HG03378 (cell line): ENCODE results near the gene CNOT2.

Experiments
- ATAC-seq: cut with Tn5 transposase; IDR thresholded peaks from one replicate; pipeline ENCODE4 v1.9.1; 2021; ENCODE audit warnings: mild to moderate bottlenecking, moderate library complexity; ENCODE audit not compliant: unreplicated experiment

Gene CNOT2, protein sequence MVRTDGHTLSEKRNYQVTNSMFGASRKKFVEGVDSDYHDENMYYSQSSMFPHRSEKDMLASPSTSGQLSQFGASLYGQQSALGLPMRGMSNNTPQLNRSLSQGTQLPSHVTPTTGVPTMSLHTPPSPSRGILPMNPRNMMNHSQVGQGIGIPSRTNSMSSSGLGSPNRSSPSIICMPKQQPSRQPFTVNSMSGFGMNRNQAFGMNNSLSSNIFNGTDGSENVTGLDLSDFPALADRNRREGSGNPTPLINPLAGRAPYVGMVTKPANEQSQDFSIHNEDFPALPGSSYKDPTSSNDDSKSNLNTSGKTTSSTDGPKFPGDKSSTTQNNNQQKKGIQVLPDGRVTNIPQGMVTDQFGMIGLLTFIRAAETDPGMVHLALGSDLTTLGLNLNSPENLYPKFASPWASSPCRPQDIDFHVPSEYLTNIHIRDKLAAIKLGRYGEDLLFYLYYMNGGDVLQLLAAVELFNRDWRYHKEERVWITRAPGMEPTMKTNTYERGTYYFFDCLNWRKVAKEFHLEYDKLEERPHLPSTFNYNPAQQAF

DNA sequence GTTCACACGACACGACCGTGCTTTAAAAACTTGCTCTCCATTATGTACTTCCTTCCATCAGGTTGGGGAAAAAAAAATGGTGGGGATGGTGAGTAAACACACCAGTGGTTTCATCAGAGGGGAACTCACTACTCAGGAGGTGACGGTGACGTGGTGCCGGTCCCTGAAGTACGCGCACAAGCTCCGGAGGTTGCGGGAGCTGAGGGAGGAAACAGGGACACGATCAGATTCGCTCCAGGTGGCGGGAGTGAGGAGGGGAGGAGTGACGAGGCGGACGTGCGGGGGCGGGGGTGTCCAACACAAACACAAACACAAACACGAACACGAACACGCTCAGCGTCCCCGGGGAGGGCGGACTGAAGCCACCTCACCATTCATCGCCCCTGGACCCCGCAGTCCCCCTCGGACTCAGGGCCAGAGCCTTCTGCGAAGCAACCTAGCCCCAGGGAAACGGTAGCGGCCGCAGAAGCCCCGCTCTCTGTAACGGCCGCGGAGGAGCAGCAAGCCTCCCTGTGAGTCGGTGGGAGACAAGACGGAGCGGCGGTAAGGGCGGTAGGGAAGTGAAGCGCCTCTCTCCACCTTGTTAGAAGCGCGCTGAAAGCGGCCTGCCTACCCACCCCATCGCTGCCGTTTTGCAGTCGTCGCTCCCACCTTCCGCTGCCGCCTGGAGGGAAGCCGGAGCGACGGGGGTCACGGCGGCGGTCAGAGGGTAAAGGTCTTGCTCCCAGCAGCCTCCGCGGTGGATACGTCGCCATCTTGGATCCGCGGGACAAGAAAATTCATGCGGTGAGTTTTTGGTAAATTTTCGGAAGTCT is at the start of gene CNOT2:
Gene CNOT2, plus strand, starts transcription at position 739 of the 815 bp plus-strand sequence. CDS start 34,794 bp downstream, outside the sequence.
- peak; percentile 61 for ATAC-seq

GRCh38 chr12:70194076-70194475 is 49.2 kb upstream of the CNOT2 start:
- no peak for ATAC-seq

DNA sequence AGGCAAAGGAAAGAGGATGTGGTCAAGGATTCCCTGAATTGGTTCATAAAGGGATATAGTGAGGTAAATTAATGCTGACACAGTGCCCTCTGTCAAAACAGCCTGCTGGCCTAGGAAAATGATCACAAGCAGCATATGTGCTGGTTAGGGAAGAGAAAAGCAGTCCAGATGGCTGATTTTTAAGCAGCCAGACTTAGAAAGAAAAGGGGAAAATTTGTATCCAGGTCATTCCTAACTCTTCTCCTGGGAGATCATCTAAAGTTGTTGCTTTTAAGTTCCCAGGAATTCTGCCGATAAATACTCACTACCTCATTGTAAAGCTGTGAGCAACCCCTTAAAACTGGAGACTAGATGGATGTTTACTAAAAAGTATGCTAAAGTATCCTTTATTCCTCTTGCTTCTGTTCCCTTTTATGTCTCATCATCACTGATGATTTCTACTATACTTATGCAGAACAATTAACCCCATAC is 46.4 kb upstream of the CNOT2 start:
- ATAC-seq, result no peak

DNA sequence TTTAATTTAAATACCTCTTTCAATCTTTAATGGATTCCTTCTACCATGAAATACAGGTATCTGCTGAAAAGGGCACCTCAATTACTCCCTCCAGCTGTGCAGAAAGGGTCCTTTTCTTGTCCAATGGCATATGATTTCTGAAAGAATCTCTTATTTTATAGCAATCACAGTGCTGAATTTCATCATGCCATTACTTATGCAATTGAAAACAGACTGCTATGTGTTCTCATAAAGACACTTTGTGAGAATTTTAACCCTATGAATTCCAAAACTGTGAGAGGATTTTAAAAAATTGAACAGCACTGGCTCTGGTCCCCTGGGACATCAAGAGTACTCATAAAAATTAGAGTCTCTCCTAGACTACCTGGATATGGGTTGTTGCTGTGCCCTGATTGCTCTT is 45.9 kb upstream of the CNOT2 start:
- no peak for ATAC-seq

DNA sequence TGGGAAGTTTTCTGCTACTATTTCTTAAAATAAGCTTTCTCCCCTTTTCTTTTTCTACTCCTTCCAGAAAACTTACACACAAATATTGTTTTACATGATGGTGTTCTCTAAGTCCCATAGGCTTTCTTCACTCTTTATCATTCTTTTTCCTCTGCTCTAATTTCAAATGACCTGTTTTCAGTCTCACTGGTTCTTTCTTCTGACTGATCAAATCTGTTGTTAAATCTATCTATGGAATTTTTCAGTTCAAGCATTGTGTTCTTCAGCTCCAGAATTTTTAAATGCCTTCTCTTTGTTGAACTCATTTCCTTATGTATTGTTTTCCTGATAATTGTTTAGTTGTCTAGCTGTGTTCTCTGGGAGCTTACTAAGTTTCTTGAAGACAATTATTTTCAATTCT is 29.5 kb upstream of the CNOT2 start:
- no peak for ATAC-seq

GRCh38 chr12:70214972-70215617 is 28.1 kb upstream of the CNOT2 start:
- no peak for ATAC-seq

GRCh38 chr12:70217416-70217815 is 25.8 kb upstream of the CNOT2 start:
- no peak for ATAC-seq

- no peak for ATAC-seq
These were observed 21.6 kb upstream of the CNOT2 start for GRCh38 chr12:70221626-70222025.

DNA sequence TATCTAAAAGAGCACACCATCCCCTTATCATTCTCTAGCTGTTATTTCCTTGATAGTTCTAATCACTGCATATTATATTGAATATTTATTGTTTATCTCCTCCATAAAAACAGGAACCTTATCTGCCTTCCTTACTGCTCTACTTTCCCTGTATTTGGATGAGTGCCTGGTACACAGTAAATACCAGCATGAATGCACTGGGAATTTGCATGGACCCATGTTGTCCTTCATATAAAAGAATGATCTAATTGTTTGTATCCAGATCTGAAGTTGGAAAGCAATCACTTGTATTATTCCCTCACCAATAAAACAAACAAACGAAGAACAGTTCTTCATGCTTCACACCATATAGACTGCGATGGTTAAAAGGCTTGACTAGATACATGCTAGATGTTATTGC is 15.3 kb upstream of the CNOT2 start:
- no peak for ATAC-seq

DNA sequence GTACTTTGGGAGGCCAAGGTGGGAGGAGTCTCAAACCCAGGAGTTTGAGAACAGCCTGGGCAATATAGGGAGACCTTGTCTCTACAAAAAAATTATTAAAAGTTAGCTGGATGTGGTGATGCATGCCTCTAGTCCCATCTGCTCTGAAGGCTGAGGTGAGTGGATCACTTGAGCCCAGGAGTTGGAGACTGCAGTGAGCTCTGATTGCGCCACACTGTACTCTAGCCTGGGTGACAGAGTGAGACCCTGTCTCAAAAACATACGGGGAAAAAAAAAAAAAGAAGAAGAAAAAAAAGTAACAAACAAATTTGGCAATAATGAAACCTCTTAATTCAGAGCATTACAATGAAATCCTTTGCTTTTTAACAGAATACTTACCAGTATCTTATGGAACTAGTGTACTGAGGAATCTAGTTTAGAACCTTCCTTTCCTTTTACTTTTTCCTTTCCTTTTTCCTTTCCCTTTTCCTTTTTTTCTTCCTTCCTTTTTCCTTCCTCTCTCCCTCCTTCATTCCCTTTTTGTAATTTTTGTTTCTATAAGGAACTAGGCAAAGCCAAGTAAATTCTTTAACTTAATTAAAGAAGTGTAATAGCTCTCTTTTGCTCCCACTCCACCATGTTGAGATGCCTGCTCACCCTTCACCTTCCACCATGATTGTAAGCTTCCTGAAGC is 12.2 kb upstream of the CNOT2 start:
- ATAC-seq, result no peak

GRCh38 chr12:70236990-70237389 is 6.2 kb upstream of the CNOT2 start:
- ATAC-seq, result no peak

GRCh38 chr12:70240673-70241072 is 2.6 kb upstream of the CNOT2 start:
- ATAC-seq, result peak; percentile 30

- ATAC-seq, result no peak
These were observed 1.4 kb upstream of the CNOT2 start for GRCh38 chr12:70241845-70242244.

GRCh38 chr12:70243510-70244371 is 508 bp downstream of the CNOT2 start:
- ATAC-seq, result peak; percentile 31

DNA sequence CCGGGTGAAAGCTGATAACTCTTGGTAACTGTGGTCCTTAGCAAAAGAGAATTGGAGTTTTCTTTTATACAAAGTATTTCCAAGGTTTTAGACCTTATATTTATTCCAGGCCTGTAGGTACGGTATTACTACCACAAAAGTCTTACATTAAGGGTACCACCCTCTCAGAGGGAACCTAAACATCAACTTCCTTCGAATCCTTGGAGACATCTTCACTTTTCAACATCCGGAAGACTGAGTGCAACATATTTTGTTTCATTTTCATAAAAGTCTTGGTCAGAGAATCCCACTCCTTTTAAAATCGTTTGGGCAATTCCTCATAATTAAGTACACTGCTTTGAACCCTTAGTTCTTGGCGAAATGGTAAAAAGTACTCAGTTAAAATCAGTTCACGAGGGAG is 1.2 kb downstream of the CNOT2 start:
- no peak for ATAC-seq

DNA sequence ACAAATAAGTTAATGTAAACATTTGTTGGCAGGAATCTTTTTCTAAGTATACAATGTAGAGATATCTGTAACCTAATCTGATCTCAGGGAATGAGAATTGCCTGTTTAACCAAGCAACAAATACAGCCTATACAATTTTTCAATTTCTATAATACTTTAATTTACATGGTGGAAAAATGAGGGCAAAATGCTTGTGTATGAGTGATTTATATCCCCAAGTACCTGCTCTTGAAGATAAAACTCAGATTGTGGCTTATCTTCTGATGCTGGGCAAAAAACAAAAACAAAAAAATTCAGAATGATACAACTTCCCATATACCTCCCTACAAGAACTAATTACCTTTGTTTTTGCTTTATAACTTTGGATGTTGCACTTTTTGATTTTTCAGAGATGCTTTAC is 2.2 kb downstream of the CNOT2 start:
- no peak for ATAC-seq

- no peak for ATAC-seq
These were observed 3.3 kb downstream of the CNOT2 start for GRCh38 chr12:70246580-70246979.

DNA sequence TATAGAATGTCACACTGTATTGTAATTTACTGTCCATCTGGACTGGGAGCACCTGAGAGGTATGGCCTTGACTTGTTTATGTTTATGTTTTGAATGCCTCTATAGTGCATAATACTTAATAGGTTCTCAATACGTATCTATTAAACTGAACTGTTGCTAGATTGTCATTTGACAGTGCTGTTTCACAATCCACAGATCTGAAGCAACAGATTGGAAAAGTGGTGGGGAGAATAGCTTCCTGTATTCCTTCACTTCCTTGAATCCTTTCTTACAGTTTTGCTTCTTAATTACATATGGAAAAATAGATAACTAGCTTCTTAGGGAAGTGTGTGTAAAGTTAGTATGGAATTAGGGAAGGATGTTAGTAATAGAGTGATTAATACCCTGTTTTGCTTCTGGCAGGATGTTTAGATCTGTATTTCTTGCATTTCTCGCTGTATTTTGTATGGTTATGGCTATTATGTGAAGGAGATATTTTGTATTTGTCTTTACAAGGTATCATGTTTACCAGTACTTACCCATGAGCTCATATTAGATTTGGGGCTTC is 4.5 kb downstream of the CNOT2 start:
- ATAC-seq, result no peak

GRCh38 chr12:70248876-70249275 is 5.6 kb downstream of the CNOT2 start:
- no peak for ATAC-seq
